ENCODE results near the gene MAP3K5. TPM values are rescaled to one million over a fixed set of nuclear protein-coding genes. Genes with fewer than 3 reads are reported as not detected.

Gene MAP3K5
- 11.9 and 20.8 TPM in 2 replicates for total RNA-seq

GRCh38 chr6:136792410-136793262 lies at the start of gene MAP3K5:
TSS of gene MAP3K5 (minus strand) at chr6:136792477. CDS start at chr6:136792157, 320 bp downstream.

GRCh38 chr6:136822376-136823127 lies 30.3 kb upstream of the MAP3K5 start, which contains the start of gene PEX7:
TSS of gene PEX7 (plus strand) at chr6:136822592. CDS start at chr6:136822666, 74 bp downstream.

GRCh38 chr6:136550330-136551071 lies 241.8 kb downstream of the MAP3K5 start, which contains the start of gene MAP7:
TSS of gene MAP7 (minus strand) at chr6:136550422. CDS start at chr6:136550408, 14 bp downstream.

Other genes starting within 250 kb of the MAP3K5 start
- gene MAP7, start 242.1 kb downstream of the MAP3K5 start, total RNA-seq: 0.28 and 0.36 TPM in 2 replicates
- gene PEX7, start 30.1 kb upstream of the MAP3K5 start, total RNA-seq: 5.2 and 6.9 TPM in 2 replicates
- gene SLC35D3, start 129.8 kb upstream of the MAP3K5 start, total RNA-seq: not detected in 2 replicates

All from endothelial cell of coronary artery (primary cell).